ENCODE measurements around the gene BANP. TPM values are rescaled to one million over a fixed set of nuclear protein-coding genes. Genes with fewer than 3 reads are reported as not detected.
"Not testable (repeated sequence)": the region's sequence is repeated elsewhere in the genome, so short reads cannot be mapped to it uniquely, and the experiment has no call there.

BANP gene
- total RNA-seq, 1 experiment from 2014 or later = 37.2 TPM

DNA sequence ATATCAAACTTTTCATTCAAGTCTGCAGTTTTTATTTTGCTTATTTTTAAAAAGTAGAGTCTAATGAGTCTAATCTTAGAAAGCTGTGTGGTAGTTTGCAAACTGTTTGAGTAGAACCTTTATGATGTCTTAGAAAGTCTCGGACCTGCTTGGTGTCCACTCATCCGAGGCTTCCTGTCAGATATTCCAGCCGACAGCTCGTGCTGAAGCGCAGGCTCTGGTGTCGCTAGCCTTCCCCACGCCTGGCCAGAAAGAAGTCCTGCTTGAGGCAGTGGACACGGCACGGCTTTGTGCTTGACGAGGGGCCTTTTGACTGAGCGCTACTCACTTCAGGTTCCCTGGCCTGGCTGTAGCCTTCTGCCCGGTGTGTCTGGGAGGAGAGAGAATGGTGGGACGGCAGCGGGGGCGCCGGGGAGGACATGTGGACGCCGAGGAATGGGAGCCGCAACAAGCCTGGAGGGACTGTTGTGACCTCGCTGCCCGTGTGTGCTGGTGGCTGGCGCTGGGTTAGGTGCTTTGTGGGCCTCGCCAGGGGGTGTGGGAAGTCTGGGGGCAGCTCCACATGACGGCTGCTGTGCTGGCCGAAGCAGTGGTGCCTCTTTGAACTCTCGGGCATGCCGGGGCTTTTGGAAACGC, 33.5 kb downstream of the BANP start:
- RAD21 ChIA-PET (ENCODE audit: low non-redundant PET in 1 of 2, low total read pairs in 2 of 2, uncharacterized antibody in 2 of 2, unreplicated experiment in 2 of 2) = no interaction called here

DNA sequence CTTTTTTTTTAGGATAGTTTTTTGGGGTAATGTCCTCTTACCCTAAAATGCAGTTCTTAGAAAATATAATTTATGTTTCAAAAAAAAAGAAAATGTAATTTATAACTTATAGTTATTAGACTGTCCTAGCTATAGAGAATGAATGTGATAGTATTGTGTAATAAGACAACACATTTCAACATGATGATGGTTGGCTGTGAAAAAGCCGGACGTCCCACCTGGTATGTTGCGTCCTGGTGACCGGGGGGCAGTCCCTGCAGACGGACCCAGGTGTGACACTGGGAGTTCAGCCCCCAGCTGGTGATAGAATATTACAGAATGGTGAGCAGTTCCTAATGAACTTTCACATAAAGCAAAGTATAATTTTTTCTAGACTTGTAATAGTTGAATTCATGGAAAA, 34.3 kb downstream of the BANP start:
- H3K9me3 ChIP-seq (ENCODE audit: control insufficient read depth in 1 of 2, insufficient read depth in 1 of 2, low read depth in 1 of 2, low read length in 2 of 2); H2AFZ ChIP-seq (ENCODE audit: low read depth, low read length, poor library complexity, severe bottlenecking); POLR2A ChIA-PET; DNase-seq (ENCODE audit: low read depth, low spot score); H4K20me1 ChIP-seq (ENCODE audit: insufficient read depth); H3K9ac ChIP-seq (ENCODE audit: low read length); H3K27ac ChIP-seq (ENCODE audit: low read depth, low read length); H3K79me2 ChIP-seq (ENCODE audit: insufficient read depth, low read length); H3K27me3 ChIP-seq (ENCODE audit: insufficient read depth, low read length); ATAC-seq; intact Hi-C loops (cut with micrococcal nuclease); BruUV-seq (replicated peaks); H3K9me2 ChIP-seq (ENCODE audit: insufficient read depth); H3K4me1 ChIP-seq (ENCODE audit: control insufficient read depth in 1 of 2, insufficient read depth in 2 of 2, low read length in 2 of 2); H3K36me3 ChIP-seq (ENCODE audit: control insufficient read depth in 1 of 2, insufficient read depth in 2 of 2, low read length in 2 of 2); H3K4me3 ChIP-seq (replicated peaks in 1 of 2; ENCODE audit: low read depth in 1 of 2, low read length in 2 of 2); H3K4me2 ChIP-seq (ENCODE audit: low read length); RAD21 ChIA-PET (ENCODE audit: low non-redundant PET in 1 of 2, low total read pairs in 2 of 2, uncharacterized antibody in 2 of 2, unreplicated experiment in 2 of 2); CTCF ChIA-PET: not testable (repeated sequence)

More for the DNA sequence above, 33.5 kb downstream of the BANP start:
- Histone ChIP-seq H4K20me1 (ENCODE audit: insufficient read depth) (no peaks in the 10 kb centered on the region), H3K27me3 (ENCODE audit: insufficient read depth, low read length) (no peaks in the 10 kb centered on the region), H2AFZ (ENCODE audit: low read depth, low read length, poor library complexity, severe bottlenecking) (no peak overlapping the region), H3K4me3 (replicated peaks in 1 of 2; ENCODE audit: low read depth in 1 of 2, low read length in 2 of 2) (no peak overlapping the region), H3K79me2 (ENCODE audit: insufficient read depth, low read length) (0 out of 2 replicates have a peak, but pooled peaks cover 3% of the 10 kb centered on the region), H3K9me2 (ENCODE audit: insufficient read depth) (no peaks in the 10 kb centered on the region), H3K9me3 (ENCODE audit: control insufficient read depth in 1 of 2, insufficient read depth in 1 of 2, low read depth in 1 of 2, low read length in 2 of 2) (no peaks in the 10 kb centered on the region), H3K36me3 (ENCODE audit: control insufficient read depth in 1 of 2, insufficient read depth in 2 of 2, low read length in 2 of 2) (peaks cover 4 to 7% of the 10 kb centered on the region in 2 experiments; a peak in 2 of 4 replicates), H3K4me1 (ENCODE audit: control insufficient read depth in 1 of 2, insufficient read depth in 2 of 2, low read length in 2 of 2) (no peaks in the 10 kb centered on the region; a peak in 1 of 4 replicates), H3K9ac (ENCODE audit: low read length) (no peak overlapping the region), H3K27ac (ENCODE audit: low read depth, low read length) (no peak overlapping the region), H3K4me2 (ENCODE audit: low read length) (no peak overlapping the region)
- TF ChIP-seq FOSL1 (IDR thresholded peaks at IDR 0.05; ENCODE audit: low read depth) (no peak), RAD21 (IDR thresholded peaks at IDR 0.05; ENCODE audit: low read depth) (no peak), SRF (IDR thresholded peaks at IDR 0.05; ENCODE audit: low read depth) (no peak), ZNF274 (IDR thresholded peaks at IDR 0.05; ENCODE audit: low read depth, low read length) (no peak), CBX3 (IDR thresholded peaks at IDR 0.05; ENCODE audit: low read depth) (no peak)
- POLR2A ChIA-PET = no interaction called here
- no TSS peak for BruUV-seq (replicated peaks)
- CTCF ChIA-PET = no interaction called here
- ATAC-seq (no peak), DNase-seq (ENCODE audit: low read depth, low spot score) (no peak)
- intact Hi-C loops (cut with micrococcal nuclease) = loop anchor here (5.0 kb wide), 1 partner anchor 453 kb away; no protein-coding TSS in a partner anchor

DNA sequence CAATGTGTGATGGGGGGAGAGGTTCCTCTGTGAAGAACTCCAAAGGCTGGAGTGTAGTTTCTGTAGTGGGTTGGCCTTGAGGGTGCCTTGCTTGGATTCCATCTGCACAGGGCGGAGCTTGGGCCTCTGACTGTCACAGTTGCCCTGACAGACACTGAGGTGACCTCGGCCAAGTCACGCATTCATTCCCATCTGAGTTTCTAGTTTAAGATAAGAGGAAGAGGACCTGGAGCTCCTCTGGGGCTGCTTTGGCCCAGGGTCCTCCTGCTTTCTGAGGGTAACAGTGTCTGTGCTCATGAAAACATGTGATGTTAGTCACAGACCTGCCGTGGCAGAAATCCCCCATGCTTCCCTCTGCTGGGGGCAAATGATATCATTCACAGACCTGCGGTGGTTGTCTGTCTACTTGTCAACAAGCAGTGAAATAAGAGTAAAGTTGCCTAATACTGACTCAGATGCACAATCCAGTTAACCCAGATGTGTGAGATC, 35.2 kb downstream of the BANP start:
- intact Hi-C loops (cut with micrococcal nuclease); H3K9me2 ChIP-seq (ENCODE audit: insufficient read depth); H3K4me2 ChIP-seq (ENCODE audit: low read length); H2AFZ ChIP-seq (ENCODE audit: low read depth, low read length, poor library complexity, severe bottlenecking); POLR2A ChIA-PET; H3K27ac ChIP-seq (ENCODE audit: low read depth, low read length); H3K9me3 ChIP-seq (ENCODE audit: control insufficient read depth in 1 of 2, insufficient read depth in 1 of 2, low read depth in 1 of 2, low read length in 2 of 2); ATAC-seq; H3K79me2 ChIP-seq (ENCODE audit: insufficient read depth, low read length); DNase-seq (ENCODE audit: low read depth, low spot score); H3K9ac ChIP-seq (ENCODE audit: low read length); H4K20me1 ChIP-seq (ENCODE audit: insufficient read depth); H3K27me3 ChIP-seq (ENCODE audit: insufficient read depth, low read length); H3K4me1 ChIP-seq (ENCODE audit: control insufficient read depth in 1 of 2, insufficient read depth in 2 of 2, low read length in 2 of 2); CTCF ChIA-PET; H3K4me3 ChIP-seq (replicated peaks in 1 of 2; ENCODE audit: low read depth in 1 of 2, low read length in 2 of 2); RAD21 ChIA-PET (ENCODE audit: low non-redundant PET in 1 of 2, low total read pairs in 2 of 2, uncharacterized antibody in 2 of 2, unreplicated experiment in 2 of 2); BruUV-seq (replicated peaks): not testable (repeated sequence)
- H3K36me3 ChIP-seq (ENCODE audit: control insufficient read depth in 1 of 2, insufficient read depth in 2 of 2, low read length in 2 of 2) = peaks cover 4 to 12% of the 10 kb centered on the region in 2 experiments; a peak in 2 of 4 replicates

DNA sequence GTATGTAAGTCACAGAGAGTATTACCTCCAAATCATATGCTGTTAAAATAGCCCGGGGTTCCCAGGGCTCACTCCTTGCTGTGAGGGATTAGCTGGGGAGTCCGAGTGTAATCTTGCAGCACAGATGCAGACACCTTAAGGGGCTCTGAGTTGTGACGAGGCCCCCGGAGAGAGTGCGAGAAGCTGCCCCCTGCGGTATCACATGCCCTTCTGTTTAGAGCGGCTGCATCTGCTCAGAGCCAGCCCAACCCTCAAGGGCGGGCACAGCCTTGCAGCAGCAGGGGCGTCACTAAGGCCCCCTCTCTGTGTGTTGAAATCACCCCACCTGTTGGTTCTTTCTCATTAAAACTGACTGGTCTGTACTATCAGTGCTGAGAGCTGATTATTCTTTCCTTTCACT, 37.4 kb downstream of the BANP start:
- POLR2A ChIA-PET = not testable (repeated sequence)

More for the DNA sequence above, 37.4 kb downstream of the BANP start:
- H3K4me2 ChIP-seq (ENCODE audit: low read length); H3K27ac ChIP-seq (ENCODE audit: low read depth, low read length); RAD21 ChIA-PET (ENCODE audit: low non-redundant PET in 1 of 2, low total read pairs in 2 of 2, uncharacterized antibody in 2 of 2, unreplicated experiment in 2 of 2); H3K9me2 ChIP-seq (ENCODE audit: insufficient read depth); H3K27me3 ChIP-seq (ENCODE audit: insufficient read depth, low read length); ATAC-seq; H3K4me1 ChIP-seq (ENCODE audit: control insufficient read depth in 1 of 2, insufficient read depth in 2 of 2, low read length in 2 of 2); H3K9me3 ChIP-seq (ENCODE audit: control insufficient read depth in 1 of 2, insufficient read depth in 1 of 2, low read depth in 1 of 2, low read length in 2 of 2); CTCF ChIA-PET; DNase-seq (ENCODE audit: low read depth, low spot score); intact Hi-C loops (cut with micrococcal nuclease); H2AFZ ChIP-seq (ENCODE audit: low read depth, low read length, poor library complexity, severe bottlenecking); H3K36me3 ChIP-seq (ENCODE audit: control insufficient read depth in 1 of 2, insufficient read depth in 2 of 2, low read length in 2 of 2); H3K4me3 ChIP-seq (replicated peaks in 1 of 2; ENCODE audit: low read depth in 1 of 2, low read length in 2 of 2); H3K9ac ChIP-seq (ENCODE audit: low read length); H3K79me2 ChIP-seq (ENCODE audit: insufficient read depth, low read length); H4K20me1 ChIP-seq (ENCODE audit: insufficient read depth); BruUV-seq (replicated peaks): not testable (repeated sequence)

Measured in HCT116 (cell line).